HG02943 (cell line): Measurements from ENCODE around the gene MSL2.
"Not testable (repeated sequence)": the region's sequence is repeated elsewhere in the genome, so short reads cannot be mapped to it uniquely, and the experiment has no call there.

Source experiments
- ATAC-seq: cut with Tn5 transposase; IDR thresholded peaks from one replicate; pipeline ENCODE4 v1.9.1; 2021; ENCODE audit warnings: mild to moderate bottlenecking, low read depth, moderate library complexity; ENCODE audit not compliant: unreplicated experiment

The MSL2 gene

GRCh38 chr3:136193278-136194054 lies 2.7 kb downstream of the MSL2 start:
- ATAC-seq: no peak

GRCh38 chr3:136192831-136193230 lies 3.3 kb downstream of the MSL2 start:
- no peak for ATAC-seq

GRCh38 chr3:136192195-136192594 lies 3.9 kb downstream of the MSL2 start:
- ATAC-seq: not testable (repeated sequence)

- no peak for ATAC-seq
Measured at GRCh38 chr3:136189859-136190617, 6.1 kb downstream of the MSL2 start.

- ATAC-seq: no peak
Measured at GRCh38 chr3:136189043-136189442, 7.1 kb downstream of the MSL2 start.

GRCh38 chr3:136187868-136188267 lies 8.3 kb downstream of the MSL2 start:
- no peak for ATAC-seq

GRCh38 chr3:136186846-136187245 lies 9.3 kb downstream of the MSL2 start:
- no peak for ATAC-seq

- no peak for ATAC-seq
Measured at GRCh38 chr3:136186344-136186743, 9.8 kb downstream of the MSL2 start.

- ATAC-seq: no peak
Measured at GRCh38 chr3:136184703-136185102, 11.4 kb downstream of the MSL2 start.

- no peak for ATAC-seq
Measured at GRCh38 chr3:136181741-136182140, 14.4 kb downstream of the MSL2 start.

- no peak for ATAC-seq
Measured at GRCh38 chr3:136177876-136178275, 18.3 kb downstream of the MSL2 start.

GRCh38 chr3:136173939-136174490 lies 22.1 kb downstream of the MSL2 start:
- no peak for ATAC-seq

GRCh38 chr3:136171097-136171542 lies 25.0 kb downstream of the MSL2 start:
- ATAC-seq: no peak

- not testable (repeated sequence) for ATAC-seq
Measured at GRCh38 chr3:136168236-136168635, 27.9 kb downstream of the MSL2 start.

- ATAC-seq: no peak
Measured at GRCh38 chr3:136166507-136166906, 29.6 kb downstream of the MSL2 start.

- ATAC-seq: not testable (repeated sequence)
Measured at GRCh38 chr3:136163607-136164006, 32.5 kb downstream of the MSL2 start.

GRCh38 chr3:136162322-136162721 lies 33.8 kb downstream of the MSL2 start:
- no peak for ATAC-seq

- no peak for ATAC-seq
Measured at GRCh38 chr3:136161516-136161915, 34.6 kb downstream of the MSL2 start.

GRCh38 chr3:136152963-136153362 lies 43.2 kb downstream of the MSL2 start:
- no peak for ATAC-seq

- no peak for ATAC-seq
Measured at GRCh38 chr3:136152176-136152843, 43.8 kb downstream of the MSL2 start.

GRCh38 chr3:136151219-136151618 lies 44.9 kb downstream of the MSL2 start:
- ATAC-seq: no peak
